VCaP (cell line): ENCODE measurements around the gene PCDHA13.
"Not testable (repeated sequence)": the region's sequence is repeated elsewhere in the genome, so short reads cannot be mapped to it uniquely, and the experiment has no call there.

Experiments
- H3K27ac ChIP-seq: fragments of 450-650 bp; 2 replicates; pipeline ENCODE4 v1.5.1; 2017
- CTCF ChIP-seq: fragments of 450-650 bp; conservative IDR thresholded peaks from 2 replicates; pipeline ENCODE4 v1.5.1; 2017; ENCODE audit warnings: mild to moderate bottlenecking, moderate library complexity

The PCDHA13 gene, protein sequence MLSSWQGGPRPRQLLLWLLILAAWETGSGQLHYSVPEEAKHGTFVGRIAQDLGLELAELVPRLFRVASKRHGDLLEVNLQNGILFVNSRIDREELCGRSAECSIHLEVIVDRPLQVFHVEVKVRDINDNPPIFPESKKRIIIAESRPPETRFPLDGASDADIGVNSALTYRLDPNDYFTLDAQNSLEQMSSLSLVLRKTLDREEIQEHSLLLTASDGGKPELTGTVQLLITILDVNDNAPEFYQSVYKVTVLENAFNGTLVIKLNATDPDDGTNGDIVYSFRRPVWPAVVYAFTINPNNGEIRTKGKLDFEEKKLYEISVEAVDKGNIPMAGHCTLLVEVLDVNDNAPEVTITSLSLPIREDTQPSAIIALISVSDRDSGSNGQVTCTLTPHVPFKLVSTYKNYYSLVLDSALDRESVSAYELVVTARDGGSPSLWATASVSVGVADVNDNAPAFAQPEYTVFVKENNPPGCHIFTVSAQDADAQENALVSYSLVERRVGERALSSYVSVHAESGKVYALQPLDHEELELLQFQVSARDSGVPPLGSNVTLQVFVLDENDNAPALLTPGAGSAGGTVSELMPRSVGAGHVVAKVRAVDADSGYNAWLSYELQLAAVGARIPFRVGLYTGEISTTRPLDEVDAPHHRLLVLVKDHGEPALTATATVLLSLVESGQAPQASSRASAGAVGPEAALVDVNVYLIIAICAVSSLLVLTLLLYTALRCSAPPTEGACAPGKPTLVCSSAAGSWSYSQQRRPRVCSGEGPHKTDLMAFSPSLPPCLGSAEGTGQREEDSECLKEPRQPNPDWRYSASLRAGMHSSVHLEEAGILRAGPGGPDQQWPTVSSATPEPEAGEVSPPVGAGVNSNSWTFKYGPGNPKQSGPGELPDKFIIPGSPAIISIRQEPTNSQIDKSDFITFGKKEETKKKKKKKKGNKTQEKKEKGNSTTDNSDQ

GRCh38 chr5:140881889-140882590, at the start of gene PCDHA13:
PCDHA13 (plus strand) TSS chr5:140882124; CDS start chr5:140882269, 145 bp downstream.
- H3K27ac ChIP-seq: peak within 1 kb of the TSS; percentile 64
- peak; percentile 15; the same call in 1 of the 2 replicates for TF ChIP-seq CTCF

GRCh38 chr5:140833993-140834392, 47.9 kb upstream of the PCDHA13 start, which contains the start of gene PCDHA7:
PCDHA7 (plus strand) TSS chr5:140834269; CDS start chr5:140834384, 115 bp downstream.
- 0 out of 2 replicates have a peak, but pooled peaks have one; percentile 24 for TF ChIP-seq CTCF
- no peak within 1 kb of the TSS for H3K27ac ChIP-seq

GRCh38 chr5:140834439-140835008, 47.4 kb upstream of the PCDHA13 start:
- H3K27ac ChIP-seq: not testable (repeated sequence)

DNA sequence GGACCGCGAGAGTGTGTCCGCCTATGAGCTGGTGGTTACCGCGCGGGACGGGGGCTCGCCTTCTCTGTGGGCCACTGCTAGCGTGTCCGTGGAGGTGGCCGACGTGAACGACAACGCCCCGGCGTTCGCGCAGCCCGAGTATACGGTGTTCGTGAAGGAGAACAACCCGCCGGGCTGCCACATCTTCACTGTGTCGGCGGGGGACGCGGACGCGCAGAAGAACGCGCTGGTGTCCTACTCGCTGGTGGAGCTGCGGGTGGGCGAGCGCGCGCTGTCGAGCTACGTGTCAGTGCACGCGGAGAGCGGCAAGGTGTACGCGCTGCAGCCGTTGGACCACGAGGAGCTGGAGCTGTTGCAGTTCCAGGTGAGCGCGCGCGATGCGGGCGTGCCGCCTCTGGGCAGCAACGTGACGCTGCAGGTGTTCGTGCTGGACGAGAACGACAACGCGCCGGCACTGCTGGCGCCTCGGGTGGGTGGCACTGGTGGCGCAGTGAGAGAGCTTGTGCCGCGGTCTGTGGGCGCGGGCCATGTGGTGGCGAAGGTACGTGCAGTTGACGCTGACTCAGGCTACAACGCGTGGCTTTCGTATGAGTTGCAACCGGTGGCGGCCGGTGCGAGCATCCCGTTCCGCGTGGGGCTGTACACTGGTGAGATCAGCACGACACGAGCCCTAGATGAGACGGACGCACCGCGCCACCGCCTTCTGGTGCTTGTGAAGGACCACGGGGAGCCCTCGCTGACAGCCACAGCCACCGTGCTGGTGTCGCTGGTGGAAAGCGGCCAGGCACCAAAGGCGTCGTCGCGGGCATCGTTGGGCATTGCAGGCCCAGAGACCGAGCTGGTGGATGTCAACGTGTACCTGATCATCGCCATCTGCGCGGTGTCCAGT, 46.1 kb upstream of the PCDHA13 start:
- H3K27ac ChIP-seq: no peak overlapping the region
- no peak for TF ChIP-seq CTCF

DNA sequence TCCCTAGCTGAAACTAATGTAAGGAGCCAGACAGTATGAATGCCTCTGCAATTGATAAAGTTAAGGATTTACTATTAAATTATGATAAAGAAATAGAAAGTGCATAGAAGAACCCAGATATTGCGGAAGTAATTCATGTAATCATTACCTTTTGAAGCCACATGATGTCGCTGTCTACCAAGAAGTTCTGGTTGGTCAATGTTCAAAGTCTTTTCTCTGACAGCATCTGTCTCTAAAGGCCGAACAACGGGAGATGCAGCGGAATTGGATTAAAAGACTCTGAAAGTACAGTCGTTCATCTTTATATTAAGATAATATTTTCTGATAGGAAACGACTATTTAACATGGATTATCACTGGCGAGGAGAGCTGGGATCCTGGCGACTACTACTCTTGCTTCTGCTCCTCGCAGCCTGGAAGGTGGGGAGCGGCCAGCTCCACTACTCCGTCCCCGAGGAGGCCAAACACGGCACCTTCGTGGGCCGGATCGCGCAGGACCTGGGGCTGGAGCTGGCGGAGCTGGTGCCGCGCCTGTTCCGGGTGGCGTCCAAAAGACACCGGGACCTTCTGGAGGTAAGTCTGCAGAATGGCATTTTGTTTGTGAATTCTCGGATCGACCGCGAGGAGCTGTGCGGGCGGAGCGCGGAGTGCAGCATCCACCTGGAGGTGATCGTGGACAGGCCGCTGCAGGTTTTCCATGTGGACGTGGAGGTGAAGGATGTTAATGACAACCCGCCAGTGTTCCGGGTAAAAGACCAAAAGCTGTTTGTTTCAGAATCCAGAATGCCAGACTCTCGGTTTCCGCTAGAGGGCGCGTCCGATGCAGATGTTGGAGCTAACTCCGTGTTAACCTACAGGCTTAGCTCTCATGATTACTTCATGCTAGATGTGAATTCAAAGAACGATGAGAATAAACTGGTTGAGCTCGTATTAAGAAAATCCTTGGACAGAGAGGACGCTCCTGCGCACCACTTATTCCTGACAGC, 40.7 kb upstream of the PCDHA13 start, which contains the start of gene PCDHA8:
TSS of gene PCDHA8 (plus strand) at position 210 of the 985 bp plus-strand sequence. CDS start at position 345, 135 bp downstream.
- H3K27ac ChIP-seq: no peak within 1 kb of the TSS
- peak; percentile 40 for TF ChIP-seq CTCF
